GM10248 (cell line): ENCODE measurements around the gene CRY1.

Experiments used
- CTCF ChIA-PET: fragments of 300-600 bp; sonication (Branson Sonifier 250); formaldehyde crosslinking; extraction: SDS; loops from one replicate; lab custom pipeline; 2021; ENCODE audit warnings: antibody characterized with exemption; lab: Yijun Ruan, JAX
- POLR2A ChIA-PET: fragments of 350-650 bp; sonication (Branson Sonifier 250); formaldehyde crosslinking; extraction: SDS; loops from one replicate; lab custom pipeline; 2020; ENCODE audit warnings: antibody characterized with exemption; lab: Yijun Ruan, JAX
- DNase-seq: peaks from one replicate; pipeline ENCODE4 v3.0.0; 2012; ENCODE audit errors: extremely low spot score
- CTCF ChIP-seq: IDR thresholded peaks from 2 replicates; pipeline ENCODE4 v1.5.1; 2012; ENCODE audit warnings: mild to moderate bottlenecking, low read depth; ENCODE audit errors: extremely low read depth, missing control alignments, control extremely low read depth

The CRY1 gene

GRCh38 chr12:106974511-106974910 lies 118.8 kb downstream of the CRY1 start:
- ChIA-PET POLR2A (no interaction called here), CTCF (interaction anchor here (1.4 kb wide), 1 partner anchor 19 kb away, joined by 5 read pairs; the partner anchor contains the start of gene TMEM263)
- DNase-seq, result peak; percentile 44
- TF ChIP-seq CTCF, result no peak

- ChIA-PET POLR2A (no interaction called here), CTCF (no interaction called here)
- TF ChIP-seq CTCF, result no peak
- DNase-seq, result no peak
Observed at GRCh38 chr12:106973545-106973944, 119.8 kb downstream of the CRY1 start.

GRCh38 chr12:106971065-106971464 lies 122.3 kb downstream of the CRY1 start:
- CTCF ChIA-PET, result no interaction called here
- POLR2A ChIA-PET, result no interaction called here
- DNase-seq, result no peak
- TF ChIP-seq CTCF, result no peak

GRCh38 chr12:106964526-106964925 lies 128.8 kb downstream of the CRY1 start:
- POLR2A ChIA-PET, result no interaction called here
- no peak for TF ChIP-seq CTCF
- DNase-seq, result no peak
- CTCF ChIA-PET, result no interaction called here

GRCh38 chr12:106962286-106962685 lies 131.1 kb downstream of the CRY1 start:
- CTCF ChIA-PET, result no interaction called here
- no peak for DNase-seq
- TF ChIP-seq CTCF, result no peak
- POLR2A ChIA-PET, result no interaction called here

- CTCF ChIA-PET, result interaction anchor here (1.4 to 1.9 kb wide), 3 partner anchors 10 to 38 kb away, joined by 3 to 5 read pairs (median 4); no protein-coding TSS in a partner anchor
- POLR2A ChIA-PET, result no interaction called here
Observed at GRCh38 chr12:106960443-106960842, 132.9 kb downstream of the CRY1 start.

More at GRCh38 chr12:106960443-106960842, 132.9 kb downstream of the CRY1 start:
- DNase-seq, result no peak
- TF ChIP-seq CTCF, result no peak
